Measurements from ENCODE around the gene ZDHHC14.

The ZDHHC14 gene

GRCh38 chr6:157493576-157493975, 112.6 kb downstream of the ZDHHC14 start:
- no peak for DNase-seq

GRCh38 chr6:157494132-157494710, 113.2 kb downstream of the ZDHHC14 start:
- no peak for DNase-seq

- no peak for DNase-seq
These were observed 115.6 kb downstream of the ZDHHC14 start for GRCh38 chr6:157496534-157497095.

GRCh38 chr6:157497579-157497978, 116.6 kb downstream of the ZDHHC14 start:
- no peak for DNase-seq

- DNase-seq: no peak
These were observed 117.8 kb downstream of the ZDHHC14 start for GRCh38 chr6:157498817-157499216.

GRCh38 chr6:157500022-157500421, 119.0 kb downstream of the ZDHHC14 start:
- DNase-seq: no peak

- no peak for DNase-seq
These were observed 122.2 kb downstream of the ZDHHC14 start for GRCh38 chr6:157503018-157503747.

GRCh38 chr6:157505912-157506491, 125.0 kb downstream of the ZDHHC14 start:
- no peak for DNase-seq

- DNase-seq: no peak
These were observed 129.6 kb downstream of the ZDHHC14 start for GRCh38 chr6:157510323-157511188.

- no peak for DNase-seq
These were observed 130.8 kb downstream of the ZDHHC14 start for GRCh38 chr6:157511682-157512381.

GRCh38 chr6:157512382-157512682, 131.3 kb downstream of the ZDHHC14 start:
- DNase-seq: no peak

GRCh38 chr6:157513004-157513603, 132.1 kb downstream of the ZDHHC14 start:
- peak; percentile 84 for DNase-seq

- DNase-seq: no peak
These were observed 132.9 kb downstream of the ZDHHC14 start for GRCh38 chr6:157513619-157514485.

- DNase-seq: peak; percentile 22
These were observed 133.9 kb downstream of the ZDHHC14 start for GRCh38 chr6:157514659-157515496.

GRCh38 chr6:157516319-157517026, 135.5 kb downstream of the ZDHHC14 start:
- DNase-seq: no peak

GRCh38 chr6:157517601-157518359, 136.8 kb downstream of the ZDHHC14 start:
- DNase-seq: no peak

GRCh38 chr6:157518397-157519250, 137.6 kb downstream of the ZDHHC14 start:
- DNase-seq: peak; percentile 42

All from NCI-H69 (cell line).